ENCODE data around the gene ANKRD53. TPM values are rescaled to one million over a fixed set of nuclear protein-coding genes. Genes with fewer than 3 reads are reported as not detected.
"Not testable (repeated sequence)": the region's sequence is repeated elsewhere in the genome, so short reads cannot be mapped to it uniquely, and the experiment has no call there.

The ANKRD53 gene
- total RNA-seq, 2 experiments from 2014 or later, result not detected

GRCh38 chr2:70999931-71000330 is 21.5 kb downstream of the ANKRD53 start:
- POLR2A ChIA-PET, result not testable (repeated sequence)
- CTCF ChIA-PET, result interaction anchor here (0.7 to 3.4 kb wide), 3 partner anchors 15 to 99 kb away, joined by 5 to 28 read pairs (median 12); no protein-coding TSS in a partner anchor

- CTCF ChIA-PET, result interaction anchor here (0.6 to 3.4 kb wide), 13 partner anchors 8 to 129 kb away, joined by 3 to 28 read pairs (median 3); partner anchors contain the start of gene ANKRD53
- POLR2A ChIA-PET, result no interaction called here
Measured at GRCh38 chr2:71000780-71001591, 22.6 kb downstream of the ANKRD53 start.

- CTCF ChIA-PET, result interaction anchor here (0.6 to 3.4 kb wide), 12 partner anchors 8 to 130 kb away, joined by 3 to 28 read pairs (median 3); partner anchors contain the start of gene ANKRD53
- POLR2A ChIA-PET, result no interaction called here
Measured at GRCh38 chr2:71001592-71001927, 23.1 kb downstream of the ANKRD53 start.

- ChIA-PET POLR2A (no interaction called here), CTCF (interaction anchor here (0.6 to 3.4 kb wide), 7 partner anchors 8 to 130 kb away, joined by 3 to 28 read pairs (median 3); partner anchors contain the start of gene ANKRD53)
Measured at GRCh38 chr2:71001981-71002570, 23.6 kb downstream of the ANKRD53 start.

- CTCF ChIA-PET, result interaction anchor here (3.1 kb wide), 1 partner anchor 20 kb away, joined by 24 read pairs; no protein-coding TSS in a partner anchor
- POLR2A ChIA-PET, result no interaction called here
Measured at GRCh38 chr2:71003396-71003795, 25.0 kb downstream of the ANKRD53 start.

GRCh38 chr2:71003966-71004755 is 25.7 kb downstream of the ANKRD53 start:
- ChIA-PET POLR2A (no interaction called here), CTCF (interaction anchor here (1.2 kb wide), 1 partner anchor 19 kb away, joined by 5 read pairs; no protein-coding TSS in a partner anchor)

- ChIA-PET POLR2A (no interaction called here), CTCF (interaction anchor here (1.2 kb wide), 1 partner anchor 20 kb away, joined by 5 read pairs; no protein-coding TSS in a partner anchor)
Measured at GRCh38 chr2:71004857-71005256, 26.4 kb downstream of the ANKRD53 start.

- CTCF ChIA-PET, result no interaction called here
- POLR2A ChIA-PET, result no interaction called here
Measured at GRCh38 chr2:71005271-71006202, 27.1 kb downstream of the ANKRD53 start.

GRCh38 chr2:71006323-71006722 is 27.9 kb downstream of the ANKRD53 start:
- ChIA-PET POLR2A (no interaction called here), CTCF (interaction anchor here (0.7 kb wide), 1 partner anchor 237 kb away, joined by 3 read pairs; no protein-coding TSS in a partner anchor)

GRCh38 chr2:71006955-71007799 is 28.7 kb downstream of the ANKRD53 start:
- POLR2A ChIA-PET, result no interaction called here
- CTCF ChIA-PET, result interaction anchor here (0.6 to 0.7 kb wide), 2 partner anchors 238 to 754 kb away, joined by 3 to 5 read pairs; no protein-coding TSS in a partner anchor

- ChIA-PET CTCF (no interaction called here), POLR2A (no interaction called here)
Measured at GRCh38 chr2:71008342-71008741, 29.9 kb downstream of the ANKRD53 start.

GRCh38 chr2:71011786-71012185 is 33.4 kb downstream of the ANKRD53 start:
- POLR2A ChIA-PET, CTCF ChIA-PET: not testable (repeated sequence)

GRCh38 chr2:71018625-71019024 is 40.2 kb downstream of the ANKRD53 start:
- POLR2A ChIA-PET, result no interaction called here
- CTCF ChIA-PET, result no interaction called here

- POLR2A ChIA-PET, CTCF ChIA-PET: not testable (repeated sequence)
Measured at GRCh38 chr2:71019989-71020388, 41.6 kb downstream of the ANKRD53 start.

- POLR2A ChIA-PET, result not testable (repeated sequence)
Measured at GRCh38 chr2:71021394-71021793, 43.0 kb downstream of the ANKRD53 start.

GRCh38 chr2:71023553-71024243 is 45.3 kb downstream of the ANKRD53 start:
- CTCF ChIA-PET, POLR2A ChIA-PET: not testable (repeated sequence)

More at GRCh38 chr2:71021394-71021793, 43.0 kb downstream of the ANKRD53 start:
- CTCF ChIA-PET, result interaction anchor here (1.2 kb wide), 1 partner anchor 20 kb away, joined by 3 read pairs; no protein-coding TSS in a partner anchor
